Spleen (tissue), 11 donors: Measurements from ENCODE around the gene GNAI1. TPM values are rescaled to one million over a fixed set of nuclear protein-coding genes. Genes with fewer than 3 reads are reported as not detected.

Experiments
- DNase-seq: peaks from one replicate; pipeline ENCODE4 v3.0.0-alpha.2; 2020
- H3K27ac ChIP-seq, 8 donors: fragments of 200-600 bp; sonication (generic) in 7 of 8; 1 replicate in 4 of 8; 2 replicates in 4 of 8; pipeline versions ENCODE4 v1.5.0 to v1.8.0; 2016 to 2021; ENCODE audit warnings: inconsistent platforms in 4 of 8, mild to moderate bottlenecking in 4 of 8, moderate library complexity in 1 of 8
- H3K27me3 ChIP-seq, 7 donors: fragments of 200-600 bp; sonication (generic) in 6 of 7; replicated peaks in 1 of 7; 1 replicate in 4 of 7; 2 replicates in 3 of 7; pipeline versions ENCODE4 v1.5.0 to v1.8.0; 2016 to 2021; ENCODE audit warnings: inconsistent platforms in 3 of 7, mild to moderate bottlenecking in 1 of 7
- H3K36me3 ChIP-seq, 6 donors: fragments of 200-600 bp; sonication (generic) in 5 of 6; 1 replicate in 4 of 6; 2 replicates in 2 of 6; pipeline versions ENCODE4 v1.5.0 to v1.8.0; 2016 to 2021; ENCODE audit warnings: inconsistent platforms in 2 of 6
- H3K4me1 ChIP-seq, 6 donors: fragments of 200-600 bp; sonication (generic) in 5 of 6; 1 replicate in 3 of 6; 2 replicates in 3 of 6; pipeline versions ENCODE4 v1.5.0 to v1.8.0; 2016 to 2021; ENCODE audit warnings: inconsistent platforms in 3 of 6
- H3K4me3 ChIP-seq, 8 donors: fragments of 200-600 bp; sonication (generic) in 7 of 8; 1 replicate in 4 of 8; 2 replicates in 4 of 8; pipeline versions ENCODE4 v1.5.0 to v1.8.0; 2016 to 2021; ENCODE audit warnings: inconsistent platforms in 4 of 8, mild to moderate bottlenecking in 4 of 8, moderate library complexity in 2 of 8
- H3K9me3 ChIP-seq, 8 donors: fragments of 200-600 bp; sonication (generic) in 7 of 8; 1 replicate in 4 of 8; 2 replicates in 4 of 8; pipeline versions ENCODE4 v1.5.0 to v1.8.0; 2016 to 2021; ENCODE audit warnings: inconsistent platforms in 4 of 8
- POLR2A ChIP-seq, 3 donors: fragments of 450-650 bp; IDR thresholded peaks; one replicate each; pipeline ENCODE4 v1.5.1; 2017; ENCODE audit warnings: antibody characterized with exemption in 3 of 3, mild to moderate bottlenecking in 1 of 3
- POLR2AphosphoS5 ChIP-seq, 3 donors: sonication (generic); formaldehyde crosslinking; IDR thresholded peaks; one replicate each; pipeline ENCODE4 v1.5.1; 2017; ENCODE audit warnings: antibody characterized with exemption in 3 of 3
- WGBS, 5 donors: extraction: QIAGEN DNeasy Blood & Tissue Kit in 3 of 5; methylation state at CpG; one replicate each; pipeline versions ENCODE4 v1.1.5 to v1.1.7; 2013 to 2018; 5-methylcytosine and 5-hydroxymethylcytosine counted together
- intact Hi-C: fragments of 100-400 bp; cut with DNase I; formaldehyde crosslinking; loops from one replicate; pipeline ENCODE4 v1.15.0; 2023; ENCODE audit warnings: low total_unique reads
- polyA plus RNA-seq, 3 donors: library from polyadenylated mRNA; stranded (reverse); fragments of 200-250 nt; gene quantifications; one replicate each; pipeline ENCODE4 v1.2.1, GENCODE V29; 2013
- total RNA-seq, 7 donors: library from RNA; depleted of rRNA in 3 of 7; stranded (reverse); fragments of >200 nt in 3 of 7; fragmentation: NEBNext Ultra II Directional in 4 of 7; extraction: Animal tissue kit (Norgen Biotek cat#: 25700) in 4 of 7; gene quantifications; one replicate each; pipeline versions ENCODE4 v1.1.0 to v1.2.1, GENCODE V29; 2016 to 2021
- TF ChIP-seq, protein P1 (sequence below), 11 experiments: fragments of 200-600 bp in 7 of 11; fragments of 450-650 bp in 4 of 11; sonication (generic) in 4 of 11; IDR thresholded peaks in 8 of 11; conservative IDR thresholded peaks in 3 of 11; 1 replicate in 7 of 11; 2 replicates in 4 of 11; pipeline versions ENCODE4 v1.4.0 to v1.8.0; 2016 to 2021; ENCODE audit warnings: antibody characterized with exemption in 11 of 11, inconsistent platforms in 4 of 11, mild to moderate bottlenecking in 1 of 11
- donor health status: healthy with polysubstance abuse.
- donor health status: DM: no; HTN: no; CAD: no; lungs with moderate emphysema.
- donor health status: DM: no; HTN: no; CAD: no.
- donor health status: Bipolar disorder and iron deficiency.
- donor health status: healthy.
- donor health status: DM: no; HTN: no; CAD: no.
- donor health status: DM: yes; HTN: yes; CAD: no.

The GNAI1 gene
- total and polyA plus RNA-seq, 10 donors, result 2.5 to 16.3 (median 12.2) TPM

DNA sequence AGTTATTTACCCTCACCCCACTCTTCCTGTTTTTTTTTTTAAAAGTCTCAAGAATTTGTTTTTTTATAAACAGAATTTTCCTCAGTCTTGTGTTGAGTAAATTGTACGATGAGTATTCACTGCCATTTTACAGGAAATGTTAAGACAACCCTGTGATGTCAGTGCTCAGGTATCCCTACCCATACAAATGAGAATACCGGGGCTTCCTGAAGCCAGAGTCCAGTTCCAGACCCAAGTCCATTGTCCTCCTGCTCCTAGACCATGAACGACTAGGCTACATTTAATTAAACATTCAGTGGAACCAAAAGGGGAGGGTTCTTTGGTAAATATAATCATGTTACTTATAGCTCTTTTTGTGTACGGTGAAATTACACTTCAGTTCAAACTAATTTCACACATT, 79.2 kb downstream of the GNAI1 start:
- WGBS, 5 donors, result 82 to 92% (median 86%) methylated on average over 4 of the region's 4 CpGs
- no peak overlapping the region for H3K27ac ChIP-seq
- H3K4me1 ChIP-seq, result no peaks in the 10 kb centered on the region
- no peak overlapping the region for H3K4me3 ChIP-seq
- TF ChIP-seq, protein P1, sequence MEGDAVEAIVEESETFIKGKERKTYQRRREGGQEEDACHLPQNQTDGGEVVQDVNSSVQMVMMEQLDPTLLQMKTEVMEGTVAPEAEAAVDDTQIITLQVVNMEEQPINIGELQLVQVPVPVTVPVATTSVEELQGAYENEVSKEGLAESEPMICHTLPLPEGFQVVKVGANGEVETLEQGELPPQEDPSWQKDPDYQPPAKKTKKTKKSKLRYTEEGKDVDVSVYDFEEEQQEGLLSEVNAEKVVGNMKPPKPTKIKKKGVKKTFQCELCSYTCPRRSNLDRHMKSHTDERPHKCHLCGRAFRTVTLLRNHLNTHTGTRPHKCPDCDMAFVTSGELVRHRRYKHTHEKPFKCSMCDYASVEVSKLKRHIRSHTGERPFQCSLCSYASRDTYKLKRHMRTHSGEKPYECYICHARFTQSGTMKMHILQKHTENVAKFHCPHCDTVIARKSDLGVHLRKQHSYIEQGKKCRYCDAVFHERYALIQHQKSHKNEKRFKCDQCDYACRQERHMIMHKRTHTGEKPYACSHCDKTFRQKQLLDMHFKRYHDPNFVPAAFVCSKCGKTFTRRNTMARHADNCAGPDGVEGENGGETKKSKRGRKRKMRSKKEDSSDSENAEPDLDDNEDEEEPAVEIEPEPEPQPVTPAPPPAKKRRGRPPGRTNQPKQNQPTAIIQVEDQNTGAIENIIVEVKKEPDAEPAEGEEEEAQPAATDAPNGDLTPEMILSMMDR (IDR thresholded peaks at IDR 0.05 in 8 of 11, conservative IDR thresholded peaks at IDR 0.05 in 3 of 11), result no peak
- TF ChIP-seq POLR2A (IDR thresholded peaks at IDR 0.05), result no peak
- TF ChIP-seq POLR2AphosphoS5 (IDR thresholded peaks at IDR 0.05), result no peak
- no peaks in the 10 kb centered on the region for H3K27me3 ChIP-seq
- DNase-seq, result no peak
- intact Hi-C loops, result no loop called here
- H3K9me3 ChIP-seq, result no peaks in the 10 kb centered on the region
- H3K36me3 ChIP-seq, result peaks cover 0 to 6% (median 0%) of the 10 kb centered on the region in 6 donors

DNA sequence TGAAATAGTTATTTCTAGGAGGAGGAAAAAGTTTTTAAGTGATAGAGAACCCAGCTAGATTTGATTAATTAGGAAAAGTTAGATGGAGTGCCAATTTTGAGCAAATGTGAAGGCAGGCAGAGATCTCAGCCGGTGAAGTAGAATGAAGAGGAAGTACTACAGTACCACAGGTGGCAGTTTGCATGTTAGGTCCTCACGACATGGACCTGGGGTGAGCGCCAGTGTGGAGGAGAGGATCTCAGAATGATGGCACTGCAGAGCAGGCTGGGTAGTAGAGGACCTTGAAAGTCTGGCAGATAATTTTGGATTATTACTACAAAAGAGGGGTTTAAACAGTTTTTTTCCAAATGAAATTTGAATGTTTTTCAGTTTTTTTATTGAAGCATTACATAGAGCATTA, 81.1 kb downstream of the GNAI1 start:
- intact Hi-C loops, result no loop called here
- DNase-seq, result no peak
- H3K27ac ChIP-seq, result no peak overlapping the region
- H3K4me1 ChIP-seq, result no peaks in the 10 kb centered on the region
- no peaks in the 10 kb centered on the region for H3K27me3 ChIP-seq
- 54 to 64% (median 58%) methylated on average over 3 of the region's 3 CpGs for WGBS, 5 donors
- no peak overlapping the region for H3K4me3 ChIP-seq
- TF ChIP-seq, protein P1 (IDR thresholded peaks at IDR 0.05 in 8 of 11, conservative IDR thresholded peaks at IDR 0.05 in 3 of 11), result no peak
- no peak for TF ChIP-seq POLR2AphosphoS5 (IDR thresholded peaks at IDR 0.05)
- no peaks in the 10 kb centered on the region for H3K9me3 ChIP-seq
- peaks cover 0 to 6% (median 0%) of the 10 kb centered on the region in 6 donors for H3K36me3 ChIP-seq

DNA sequence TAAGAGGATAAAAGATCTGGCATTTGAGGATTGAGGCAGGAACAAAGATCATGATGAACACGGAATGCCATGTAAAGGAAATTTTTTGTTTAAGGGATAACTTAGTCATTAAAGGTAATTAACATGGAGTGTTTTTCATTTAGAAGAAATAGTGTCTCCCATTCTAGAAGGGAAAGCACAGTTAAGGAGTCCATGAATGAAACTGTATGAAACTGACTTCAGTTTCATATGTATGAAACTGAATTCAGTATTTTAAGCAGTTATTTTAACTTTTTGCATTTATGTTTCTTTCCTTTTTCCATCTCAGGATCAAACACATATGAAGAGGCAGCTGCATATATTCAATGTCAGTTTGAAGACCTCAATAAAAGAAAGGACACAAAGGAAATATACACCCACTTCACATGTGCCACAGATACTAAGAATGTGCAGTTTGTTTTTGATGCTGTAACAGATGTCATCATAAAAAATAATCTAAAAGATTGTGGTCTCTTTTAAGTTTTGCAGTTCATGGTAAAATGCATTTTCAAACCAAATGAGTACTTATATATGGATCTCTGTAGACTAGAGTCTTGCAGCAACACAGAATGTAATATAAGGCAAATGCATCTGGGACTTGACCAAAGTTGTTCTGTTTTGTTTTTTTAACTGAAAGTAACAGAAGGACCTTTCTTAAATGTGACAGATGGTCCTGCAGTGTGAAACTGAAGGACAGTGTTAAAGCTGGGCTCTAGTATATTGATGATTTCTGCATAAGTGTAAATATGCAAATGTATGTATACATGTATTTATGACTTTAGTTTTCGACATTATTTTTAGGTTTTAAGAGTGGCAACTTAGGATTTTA, 82.6 kb downstream of the GNAI1 start:
- no peak overlapping the region for H3K27ac ChIP-seq
- no peaks in the 10 kb centered on the region for H3K36me3 ChIP-seq
- no peak for DNase-seq
- H3K4me3 ChIP-seq, result no peak overlapping the region
- H3K9me3 ChIP-seq, result no peaks in the 10 kb centered on the region
- H3K4me1 ChIP-seq, result no peaks in the 10 kb centered on the region
- intact Hi-C loops, result no loop called here
- H3K27me3 ChIP-seq, result no peaks in the 10 kb centered on the region
- 72 to 81% (median 80%) methylated on average over 2 of the region's 2 CpGs for WGBS, 5 donors
- TF ChIP-seq POLR2A (IDR thresholded peaks at IDR 0.05) (no peak), POLR2AphosphoS5 (IDR thresholded peaks at IDR 0.05) (no peak)
- TF ChIP-seq, protein P1 (IDR thresholded peaks at IDR 0.05 in 8 of 11, conservative IDR thresholded peaks at IDR 0.05 in 3 of 11), result no peak

DNA sequence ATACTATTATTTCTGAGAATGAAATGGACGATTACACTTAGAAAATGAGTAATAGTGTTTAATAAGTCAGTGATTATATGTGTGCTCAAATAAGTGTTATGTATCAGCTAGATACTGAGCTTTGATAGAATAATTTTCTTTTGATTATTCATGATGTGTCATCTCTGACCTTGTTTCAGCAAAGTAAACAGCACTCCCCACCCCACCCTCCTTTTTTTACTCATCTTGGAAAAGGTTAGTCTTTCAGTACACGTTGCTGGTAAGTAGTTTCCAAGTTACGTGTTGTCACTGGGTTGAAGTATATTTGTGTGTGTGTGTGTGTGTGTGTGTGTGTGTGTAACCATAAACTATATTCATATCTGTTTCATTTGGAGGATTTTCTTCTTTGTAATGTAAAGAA, 84.1 kb downstream of the GNAI1 start:
- no peak for DNase-seq
- no peak overlapping the region for H3K27ac ChIP-seq
- H3K4me1 ChIP-seq, result no peaks in the 10 kb centered on the region
- no peaks in the 10 kb centered on the region for H3K9me3 ChIP-seq
- H3K27me3 ChIP-seq, result no peaks in the 10 kb centered on the region
- no peaks in the 10 kb centered on the region for H3K36me3 ChIP-seq
- H3K4me3 ChIP-seq, result no peak overlapping the region
- TF ChIP-seq POLR2AphosphoS5 (IDR thresholded peaks at IDR 0.05), result no peak
- TF ChIP-seq, protein P1 (IDR thresholded peaks at IDR 0.05 in 8 of 11, conservative IDR thresholded peaks at IDR 0.05 in 3 of 11), result no peak
- TF ChIP-seq POLR2A (IDR thresholded peaks at IDR 0.05), result no peak
- 60 to 80% (median 76%) methylated on average over 3 of the region's 3 CpGs for WGBS, 5 donors
- intact Hi-C loops, result no loop called here
